Measurements from ENCODE around the gene LRWD1.
A peak's percentile ranks its signal among the peaks of the same experiment; 100 is the strongest.
"Not testable (repeated sequence)": the region's sequence is repeated elsewhere in the genome, so short reads cannot be mapped to it uniquely, and the experiment has no call there.

Gene LRWD1

GRCh38 chr7:102478314-102479208 is 13.8 kb downstream of the LRWD1 start, which contains the start of gene POLR2J:
TSS of gene POLR2J (minus strand) at chr7:102478922. CDS start at chr7:102478860, 62 bp downstream.
- CTCF ChIA-PET, result interaction anchor here (0.7 kb wide), 1 partner anchor 66 kb away, joined by 4 read pairs; no protein-coding TSS in a partner anchor

GRCh38 chr7:102479209-102479584 is 14.4 kb downstream of the LRWD1 start:
- H3K4me1 ChIP-seq (ENCODE audit: control insufficient read depth, insufficient read depth, low read length); H3K36me3 ChIP-seq (ENCODE audit: control insufficient read depth in 2 of 2, insufficient read depth in 1 of 2, low read length in 2 of 2); H3K9me3 ChIP-seq (ENCODE audit: control insufficient read depth, insufficient read depth, low read depth, low read length); CTCF ChIA-PET; POLR2A ChIA-PET; H3K4me3 ChIP-seq (ENCODE audit: low read depth, low read length); H3K27ac ChIP-seq (ENCODE audit: extremely low read depth, low read depth, low read length): not testable (repeated sequence)

More at GRCh38 chr7:102478314-102479208, 13.8 kb downstream of the LRWD1 start, which contains the start of gene POLR2J:
- TF ChIP-seq ZBTB11 (tag by site-specific recombination; conservative IDR thresholded peaks at IDR 0.05; ENCODE audit: low read depth), result peak; percentile 68
- TF ChIP-seq ZBTB26 (tag by site-specific recombination; optimal IDR thresholded peaks at IDR 0.05), result peak; percentile 33
- H3K9me3 ChIP-seq (ENCODE audit: control insufficient read depth, insufficient read depth, low read depth, low read length); POLR2A ChIA-PET; H3K27ac ChIP-seq (ENCODE audit: extremely low read depth, low read depth, low read length); H3K4me1 ChIP-seq (ENCODE audit: control insufficient read depth, insufficient read depth, low read length); H3K36me3 ChIP-seq (ENCODE audit: control insufficient read depth in 2 of 2, insufficient read depth in 1 of 2, low read length in 2 of 2): not testable (repeated sequence)
- H3K4me3 ChIP-seq (ENCODE audit: low read depth, low read length), result peak within 1 kb of the TSS; percentile 39

- CTCF ChIA-PET; H3K9me3 ChIP-seq (ENCODE audit: control insufficient read depth, insufficient read depth, low read depth, low read length); H3K27ac ChIP-seq (ENCODE audit: extremely low read depth, low read depth, low read length); H3K36me3 ChIP-seq (ENCODE audit: control insufficient read depth in 2 of 2, insufficient read depth in 1 of 2, low read length in 2 of 2); POLR2A ChIA-PET; H3K4me3 ChIP-seq (ENCODE audit: low read depth, low read length); H3K4me1 ChIP-seq (ENCODE audit: control insufficient read depth, insufficient read depth, low read length): not testable (repeated sequence)
- TF ChIP-seq ZEB2 (tag by site-specific recombination; IDR thresholded peaks at IDR 0.05) (0 out of 2 replicates have a peak, but pooled peaks have one; percentile 32), PRDM10 (tag by site-specific recombination; IDR thresholded peaks at IDR 0.05) (peak; percentile 92), ZNF654 (tag by site-specific recombination; IDR thresholded peaks at IDR 0.05; ENCODE audit: low read depth) (peak; percentile 43), SCRT2 (tag by site-specific recombination; IDR thresholded peaks at IDR 0.05) (peak; percentile 100), ZNF600 (tag by site-specific recombination; IDR thresholded peaks at IDR 0.05) (0 out of 2 replicates have a peak, but pooled peaks have one; percentile 29), ZBTB17 (tag by site-specific recombination; IDR thresholded peaks at IDR 0.05) (peak; percentile 49; the same call in 1 of the 2 replicates), CTCF (tag by site-specific recombination; IDR thresholded peaks at IDR 0.05) (peak; percentile 57), ZNF366 (tag by site-specific recombination; conservative IDR thresholded peaks at IDR 0.05) (0 out of 2 replicates have a peak, but pooled peaks have one; percentile 11), GLIS1 (tag by site-specific recombination; IDR thresholded peaks at IDR 0.05) (0 out of 2 replicates have a peak, but pooled peaks have one; percentile 7), SCRT1 (tag by site-specific recombination; IDR thresholded peaks at IDR 0.05; ENCODE audit: borderline replicate concordance) (peak; percentile 98), ZNF501 (tag by site-specific recombination; IDR thresholded peaks at IDR 0.05) (peak; percentile 56; the same call in 1 of the 2 replicates), ZNF2 (tag by site-specific recombination; IDR thresholded peaks at IDR 0.05) (peak; percentile 91)
These were observed 15.3 kb downstream of the LRWD1 start for GRCh38 chr7:102479982-102480637.

- H3K4me3 ChIP-seq (ENCODE audit: low read depth, low read length); H3K4me1 ChIP-seq (ENCODE audit: control insufficient read depth, insufficient read depth, low read length); CTCF ChIA-PET; POLR2A ChIA-PET; H3K9me3 ChIP-seq (ENCODE audit: control insufficient read depth, insufficient read depth, low read depth, low read length); H3K27ac ChIP-seq (ENCODE audit: extremely low read depth, low read depth, low read length); H3K36me3 ChIP-seq (ENCODE audit: control insufficient read depth in 2 of 2, insufficient read depth in 1 of 2, low read length in 2 of 2): not testable (repeated sequence)
These were observed 17.2 kb downstream of the LRWD1 start for GRCh38 chr7:102481962-102482361.
